CD4-positive, alpha-beta T cell treated with Interleukin-17A for 1 hour (primary cell): Measurements from ENCODE around the gene KRTAP2-4.
"Not testable (repeated sequence)": the region's sequence is repeated elsewhere in the genome, so short reads cannot be mapped to it uniquely, and the experiment has no call there.

Source experiments
- DNase-seq: peaks from one replicate; pipeline ENCODE4 v3.0.0-alpha.2; 2020

KRTAP2-4 gene

DNA sequence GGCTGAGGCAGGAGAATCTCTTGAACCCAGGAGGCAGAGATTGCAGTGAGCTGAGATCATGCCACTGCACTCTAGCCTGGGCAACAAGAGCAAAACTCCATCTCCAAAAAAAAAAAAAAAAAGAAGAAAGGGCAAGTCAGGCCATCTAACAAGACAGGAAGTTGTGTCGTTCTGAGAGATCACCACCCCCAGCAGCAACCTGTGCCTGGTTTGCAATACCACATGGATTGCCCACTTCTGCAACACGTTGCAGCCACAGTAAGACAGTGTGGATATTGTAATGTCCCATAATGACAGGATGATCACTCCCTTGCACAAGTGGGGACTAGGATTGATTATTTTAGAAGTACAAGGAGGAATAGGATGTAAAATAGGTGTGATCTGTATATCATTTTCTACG is 3.4 kb upstream of the KRTAP2-4 start:
- no peak for DNase-seq

DNA sequence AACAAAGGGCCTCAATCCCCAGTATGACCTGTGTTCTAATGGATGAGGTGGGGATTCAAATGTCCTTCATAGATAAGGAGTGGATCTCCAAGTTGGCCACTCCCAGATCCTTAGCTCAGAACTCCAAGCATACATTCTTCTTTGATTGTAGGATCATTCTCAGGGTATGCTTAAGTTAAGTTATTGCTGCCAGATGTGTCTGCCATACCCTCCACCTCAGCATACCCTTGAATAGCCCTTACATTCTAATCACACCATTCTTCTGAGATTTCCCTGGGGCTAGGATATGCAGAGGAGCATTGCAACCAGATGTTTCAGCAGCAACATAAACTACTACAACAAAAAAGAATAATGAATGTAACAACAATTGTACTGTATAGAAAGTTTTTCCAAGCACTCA is 1.6 kb upstream of the KRTAP2-4 start:
- no peak for DNase-seq

DNA sequence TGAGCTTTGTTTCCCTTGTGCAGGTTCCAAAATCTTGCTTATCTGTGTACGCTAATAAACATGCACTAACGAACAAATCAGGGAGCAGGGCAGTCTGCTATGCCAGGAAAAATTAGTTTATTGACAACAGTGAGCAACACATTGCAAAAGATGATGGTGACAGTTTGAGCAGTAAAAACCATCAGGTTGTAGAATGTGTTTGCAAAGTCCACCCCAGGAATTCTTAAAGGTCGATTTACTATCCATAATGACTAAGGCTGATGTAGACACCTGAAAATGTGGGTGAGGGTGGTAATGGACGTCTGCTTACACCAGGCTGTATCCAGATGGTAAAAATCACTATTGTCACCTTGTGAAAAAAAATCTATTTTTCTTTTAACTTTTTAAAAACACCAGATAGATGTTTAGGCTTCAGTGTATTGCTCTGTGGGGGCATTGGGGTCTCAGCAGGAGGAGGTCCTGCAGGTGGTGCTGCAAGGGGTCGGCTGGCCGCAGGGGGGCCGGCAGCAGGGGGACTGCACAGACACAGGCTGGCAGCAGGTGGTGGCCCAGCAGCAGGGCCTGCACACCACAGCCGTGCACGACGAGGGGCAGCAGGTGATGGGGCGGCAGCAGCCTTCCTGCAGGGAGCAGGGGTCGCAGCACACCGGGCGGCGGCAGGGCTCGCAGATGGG is 526 bp downstream of the KRTAP2-4 start:
- DNase-seq, result not testable (repeated sequence)

DNA sequence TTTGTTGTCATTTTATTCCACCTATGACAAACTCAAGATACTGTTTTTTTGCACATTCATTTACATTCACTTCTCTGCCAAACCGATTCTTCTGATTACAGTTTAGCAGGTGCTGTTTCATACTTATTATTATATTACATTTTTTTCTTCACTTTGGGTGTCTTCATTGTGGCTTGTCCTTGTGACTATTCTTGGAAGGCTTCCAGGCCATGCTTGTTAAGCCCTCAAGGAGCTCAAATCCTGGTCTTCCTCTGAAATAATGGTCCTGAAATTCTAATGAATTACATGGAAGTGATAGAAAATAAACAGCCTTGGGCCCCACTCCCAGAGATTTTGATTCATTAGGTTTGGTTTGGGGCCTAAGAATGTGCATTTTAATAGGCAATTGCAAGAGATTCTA is 1.4 kb downstream of the KRTAP2-4 start:
- no peak for DNase-seq

DNA sequence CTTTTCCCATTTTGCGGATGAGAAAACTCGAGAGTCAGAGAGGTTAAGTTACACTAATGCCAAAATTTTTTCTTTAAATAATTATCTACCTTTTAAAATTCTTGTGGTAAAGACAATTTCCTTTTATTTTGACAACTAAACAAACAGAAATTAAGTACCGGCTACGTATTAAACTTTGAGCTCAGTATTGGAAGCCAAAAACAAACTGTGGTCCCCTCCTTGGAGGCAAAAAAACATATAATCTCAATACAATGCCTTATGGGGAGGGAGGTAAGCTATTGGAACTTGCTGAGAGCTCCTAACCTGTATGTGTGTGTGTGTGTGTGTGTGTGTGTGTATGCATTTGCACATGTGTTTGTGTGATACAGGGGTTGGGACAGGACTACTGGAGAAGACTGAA is 2.2 kb downstream of the KRTAP2-4 start:
- DNase-seq, result no peak

DNA sequence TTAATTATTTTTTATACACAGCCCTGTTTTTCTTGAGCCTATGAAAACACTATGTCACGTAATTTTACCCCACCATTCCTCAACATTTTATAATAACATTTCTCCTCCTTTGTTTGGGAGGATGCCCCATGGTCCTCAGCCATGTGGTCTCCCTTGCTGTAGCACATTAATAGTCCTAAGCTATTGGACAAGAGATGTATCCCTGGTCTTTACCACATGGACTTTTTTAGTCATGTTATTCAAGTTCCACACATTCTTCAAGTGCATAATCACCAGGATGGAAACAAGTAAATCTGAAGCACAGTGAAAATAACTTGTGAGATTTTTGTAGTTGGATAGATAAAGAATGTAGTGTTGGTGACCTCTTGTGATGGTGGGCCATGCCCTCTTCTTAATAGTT is 3.7 kb downstream of the KRTAP2-4 start:
- DNase-seq, result no peak

DNA sequence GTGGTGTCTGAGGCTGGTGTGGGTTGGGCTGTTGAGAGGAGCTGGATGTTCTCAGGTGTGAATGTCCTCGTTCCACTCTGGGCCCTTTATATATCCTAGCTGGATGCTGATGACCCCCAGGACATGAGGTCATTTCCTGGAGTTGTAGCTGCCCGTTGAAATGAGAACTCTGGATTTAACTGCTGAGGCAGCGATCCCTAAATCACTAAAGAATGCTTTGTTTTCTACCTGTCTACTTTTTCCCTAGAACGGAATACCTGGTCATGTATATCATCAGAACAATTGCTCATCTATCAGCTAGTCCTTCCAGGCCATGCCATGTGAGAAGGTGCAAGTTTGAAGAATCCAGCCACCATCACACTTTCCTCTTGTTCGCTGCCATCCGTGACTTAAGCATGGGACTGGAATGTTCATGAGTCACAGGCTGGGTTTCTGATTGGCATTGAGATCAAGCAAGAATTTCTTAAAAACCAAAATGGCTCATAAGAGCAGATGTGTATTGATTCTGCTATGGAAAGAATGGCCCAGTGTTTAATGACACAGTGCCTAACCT is 5.6 kb downstream of the KRTAP2-4 start, which contains the start of gene KRTAP2-3:
TSS of gene KRTAP2-3 (minus strand) at position 63 of the 553 bp plus-strand sequence. CDS start 64 bp downstream, outside the sequence.
- DNase-seq, result no peak

DNA sequence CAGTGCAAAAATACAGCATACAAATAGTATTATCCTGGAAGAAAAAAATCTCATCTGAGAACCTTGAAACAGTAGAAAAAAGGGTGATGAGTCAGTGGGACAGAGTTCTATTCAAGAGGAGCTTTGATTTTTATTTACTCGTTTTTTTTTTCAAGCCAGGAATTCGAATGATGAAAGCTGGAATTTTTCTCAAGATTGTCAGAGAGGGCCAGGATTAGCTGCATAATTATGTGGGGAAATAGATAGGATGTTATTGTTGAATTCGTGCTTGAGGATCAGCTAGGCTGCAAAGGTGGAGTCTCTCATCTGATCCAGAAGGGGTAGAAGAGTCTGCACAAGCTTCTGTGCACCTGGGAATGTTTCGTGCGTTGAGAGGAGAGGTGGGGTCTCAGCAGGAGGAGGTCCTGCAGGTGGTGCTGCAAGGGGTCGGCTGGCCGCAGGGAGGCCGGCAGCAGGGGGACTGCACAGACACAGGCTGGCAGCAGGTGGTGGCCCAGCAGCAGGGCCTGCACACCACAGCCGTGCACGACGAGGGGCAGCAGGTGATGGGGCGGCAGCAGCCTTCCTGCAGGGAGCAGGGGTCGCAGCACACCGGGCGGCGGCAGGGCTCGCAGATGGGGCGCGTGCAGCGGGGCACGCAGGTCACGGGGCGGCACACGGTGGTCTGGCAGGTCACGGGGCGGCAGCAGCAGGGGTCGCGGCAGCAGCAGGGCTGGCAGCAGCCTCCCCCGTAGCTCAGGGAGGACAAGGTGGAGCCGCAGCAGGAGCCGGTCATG is 6.2 kb downstream of the KRTAP2-4 start:
- DNase-seq, result not testable (repeated sequence)

DNA sequence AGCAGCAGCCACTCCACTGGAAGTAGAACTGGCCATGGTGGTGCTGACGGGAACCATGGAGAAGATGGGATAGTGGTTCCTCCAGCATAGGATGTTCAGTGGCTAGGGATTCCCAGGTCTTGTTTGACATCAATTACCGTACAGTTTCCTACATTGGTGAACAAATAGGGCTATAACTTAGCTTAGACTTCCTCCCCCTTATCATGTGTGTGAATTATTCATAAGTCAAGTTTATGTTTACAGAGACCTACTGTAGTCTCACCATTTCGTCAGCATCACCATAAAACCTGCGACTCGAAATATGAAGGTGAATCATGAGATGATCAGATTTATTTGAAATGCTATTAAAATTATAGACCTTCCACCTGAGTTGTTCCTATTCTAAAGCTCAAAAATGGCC is 6.9 kb downstream of the KRTAP2-4 start:
- DNase-seq, result no peak

DNA sequence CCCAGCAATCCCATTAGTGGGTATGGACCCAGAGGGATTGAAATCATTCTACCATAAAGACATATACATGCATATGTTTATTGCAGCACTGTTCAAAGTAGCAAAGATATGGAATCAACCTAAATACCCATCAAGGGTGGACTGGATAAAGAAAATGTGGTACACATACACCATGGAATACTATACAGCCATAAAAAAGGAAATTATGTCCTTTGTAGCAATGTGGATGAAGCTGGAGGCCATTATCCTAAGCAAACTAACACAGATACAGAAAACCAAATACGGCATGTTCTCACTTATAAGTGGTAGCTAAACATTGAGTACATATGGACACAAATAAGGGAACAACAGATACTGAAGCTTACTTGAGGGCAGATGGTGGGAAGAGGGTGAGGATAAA is 8.1 kb downstream of the KRTAP2-4 start:
- no peak for DNase-seq

DNA sequence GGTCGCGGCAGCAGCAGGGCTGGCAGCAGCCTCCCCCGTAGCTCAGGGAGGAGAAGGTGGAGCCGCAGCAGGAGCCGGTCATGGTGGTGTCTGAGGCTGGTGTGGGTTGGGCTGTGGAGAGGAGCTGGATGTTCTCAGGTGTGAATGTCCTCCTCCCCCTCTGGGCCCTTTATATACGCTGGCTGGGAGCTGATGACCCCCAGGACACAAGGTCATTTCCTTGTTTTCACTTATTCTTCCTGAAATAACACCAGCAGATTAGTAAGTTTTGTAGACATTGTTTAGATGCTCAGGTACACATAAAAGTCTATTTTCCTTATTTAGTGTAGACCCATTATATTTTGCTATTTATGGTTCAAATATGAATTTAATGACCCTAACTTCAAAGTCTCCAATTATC is 10.5 kb downstream of the KRTAP2-4 start, which contains the start of gene KRTAP2-2:
TSS of gene KRTAP2-2 (minus strand) at position 101 of the 400 bp plus-strand sequence. CDS start at position 82, 19 bp downstream.
- DNase-seq, result not testable (repeated sequence)

DNA sequence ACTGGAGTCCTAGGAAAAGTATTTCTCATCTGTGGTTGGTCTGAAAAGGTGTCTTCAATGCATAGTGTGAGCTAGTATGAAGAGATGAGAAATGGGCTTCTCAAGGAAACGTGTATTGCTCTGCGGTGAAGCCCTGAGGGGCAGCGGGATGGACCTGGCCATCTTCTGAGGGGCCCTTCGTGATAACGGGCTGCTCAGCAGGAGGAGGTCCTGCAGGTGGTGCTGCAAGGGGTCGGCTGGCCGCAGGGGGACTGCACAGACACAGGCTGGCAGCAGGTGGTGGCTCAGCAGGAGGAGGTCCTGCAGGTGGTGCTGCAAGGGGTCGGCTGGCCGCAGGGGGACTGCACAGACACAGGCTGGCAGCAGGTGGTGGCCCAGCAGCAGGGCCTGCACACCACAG is 11.1 kb downstream of the KRTAP2-4 start:
- DNase-seq, result not testable (repeated sequence)

DNA sequence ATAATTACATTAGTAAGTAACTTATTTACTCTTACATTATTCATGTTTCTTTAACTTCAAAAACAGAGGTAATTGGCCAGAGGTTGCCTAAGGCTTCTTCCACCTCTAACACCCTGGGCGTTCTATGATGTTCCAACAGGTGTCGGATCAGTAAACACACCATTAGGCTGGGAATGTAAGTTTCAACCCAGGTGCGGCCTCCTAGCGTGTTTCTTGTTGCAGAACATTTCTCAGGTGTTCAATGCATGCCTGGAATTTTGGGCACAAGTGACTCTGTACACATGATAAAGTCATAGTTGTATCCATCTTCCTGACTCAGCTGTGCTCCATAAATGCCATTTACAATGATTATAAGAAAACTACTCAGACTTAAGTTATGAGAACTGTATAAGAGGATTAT is 11.7 kb downstream of the KRTAP2-4 start:
- DNase-seq, result no peak

DNA sequence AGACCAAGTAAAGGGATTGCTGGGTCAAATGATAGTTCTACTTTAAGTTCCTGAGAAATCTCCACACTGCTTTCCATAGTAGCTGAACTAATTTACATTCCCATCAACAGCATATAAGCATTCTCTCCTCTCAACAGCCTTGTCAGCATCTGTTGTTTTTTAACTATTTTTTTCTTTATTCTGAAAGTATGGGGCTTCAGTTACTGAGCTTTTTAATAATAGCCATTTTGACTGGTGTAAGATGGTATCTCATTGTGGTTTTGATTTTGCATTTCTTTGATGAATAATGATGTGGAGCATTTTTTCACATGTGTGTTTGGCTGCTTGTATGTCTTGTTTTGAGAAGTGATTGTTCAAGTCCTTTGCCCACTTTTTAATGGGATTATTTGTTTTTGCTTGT is 13.1 kb downstream of the KRTAP2-4 start:
- no peak for DNase-seq

DNA sequence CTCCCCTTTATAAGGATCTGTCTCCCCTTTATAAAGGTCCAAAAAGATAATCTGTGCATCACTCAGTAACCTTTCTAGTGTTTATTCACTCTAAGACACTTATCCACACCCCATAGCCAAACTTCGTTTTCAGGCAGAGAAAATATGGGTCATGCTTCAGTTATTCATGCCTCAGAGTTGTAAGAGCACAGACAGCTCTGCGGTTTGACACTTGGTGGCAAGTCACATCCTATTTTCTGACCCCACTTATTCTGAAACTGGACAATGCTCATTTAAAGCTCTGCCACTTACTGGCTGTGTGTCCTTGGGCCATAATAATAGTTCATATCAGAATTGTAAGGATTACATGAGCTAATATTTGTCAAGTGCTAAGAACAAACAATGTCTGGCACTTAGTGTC is 16.6 kb downstream of the KRTAP2-4 start:
- no peak for DNase-seq

DNA sequence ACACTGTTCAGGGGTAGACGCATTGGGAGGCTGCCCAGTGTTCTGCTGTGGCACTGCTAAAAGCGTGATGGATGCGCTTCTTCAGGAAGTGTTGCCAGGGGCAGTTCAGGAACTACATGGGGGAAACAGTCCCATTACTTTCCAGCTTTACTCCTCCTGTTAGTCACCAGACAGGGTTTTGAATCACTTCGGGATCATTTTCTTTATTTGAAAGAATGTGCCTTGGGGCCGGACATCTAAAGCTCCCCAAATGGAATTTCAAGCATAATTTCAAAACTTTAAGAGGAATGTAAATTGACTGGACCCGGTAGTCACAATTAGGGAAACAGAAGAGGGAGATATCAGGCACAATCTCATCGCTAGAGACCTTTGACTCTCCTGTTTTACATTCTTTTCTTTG is 17.2 kb downstream of the KRTAP2-4 start:
- no peak for DNase-seq

DNA sequence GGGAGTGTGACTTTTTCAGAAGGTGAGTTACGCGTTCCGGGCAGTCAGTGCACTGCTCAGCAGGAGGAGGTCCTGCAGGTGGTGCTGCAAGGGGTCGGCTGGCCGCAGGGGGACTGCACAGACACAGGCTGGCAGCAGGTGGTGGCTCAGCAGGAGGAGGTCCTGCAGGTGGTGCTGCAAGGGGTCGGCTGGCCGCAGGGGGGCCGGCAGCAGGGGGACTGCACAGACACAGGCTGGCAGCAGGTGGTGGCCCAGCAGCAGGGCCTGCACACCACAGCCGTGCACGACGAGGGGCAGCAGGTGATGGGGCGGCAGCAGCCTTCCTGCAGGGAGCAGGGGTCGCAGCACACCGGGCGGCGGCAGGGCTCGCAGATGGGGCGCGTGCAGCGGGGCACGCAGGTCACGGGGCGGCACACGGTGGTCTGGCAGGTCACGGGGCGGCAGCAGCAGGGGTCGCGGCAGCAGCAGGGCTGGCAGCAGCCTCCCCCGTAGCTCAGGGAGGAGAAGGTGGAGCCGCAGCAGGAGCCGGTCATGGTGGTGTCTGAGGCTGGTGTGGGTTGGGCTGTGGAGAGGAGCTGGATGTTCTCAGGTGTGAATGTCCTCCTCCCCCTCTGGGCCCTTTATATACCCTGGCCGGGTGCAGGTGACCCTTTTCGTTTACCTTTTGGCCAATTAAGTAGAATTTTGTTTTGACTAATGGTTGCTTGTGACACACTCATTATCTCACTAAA is 18.8 kb downstream of the KRTAP2-4 start, which contains the start of gene KRTAP2-1:
TSS of gene KRTAP2-1 (minus strand) at position 582 of the 731 bp plus-strand sequence. CDS start at position 533, 49 bp downstream.
- DNase-seq, result not testable (repeated sequence)

DNA sequence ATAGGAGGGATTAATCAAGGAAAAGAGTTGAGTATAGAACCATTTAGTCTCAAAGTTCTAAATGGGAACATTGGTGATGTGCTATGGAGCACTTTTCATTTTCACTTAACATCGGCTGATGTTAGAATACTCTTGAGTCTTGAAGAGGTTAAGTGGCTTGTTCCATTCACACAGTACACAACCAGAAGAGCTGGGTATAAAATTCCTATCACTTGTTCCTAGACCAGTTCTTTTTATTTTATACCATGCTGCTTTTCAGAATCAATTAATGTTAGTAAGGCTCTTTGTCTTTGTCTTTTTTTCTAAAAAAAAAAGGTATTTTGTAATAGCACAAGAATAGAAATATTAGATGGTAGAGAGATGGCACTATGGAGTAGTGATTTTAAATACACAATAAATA is 22.7 kb downstream of the KRTAP2-4 start:
- DNase-seq, result no peak

DNA sequence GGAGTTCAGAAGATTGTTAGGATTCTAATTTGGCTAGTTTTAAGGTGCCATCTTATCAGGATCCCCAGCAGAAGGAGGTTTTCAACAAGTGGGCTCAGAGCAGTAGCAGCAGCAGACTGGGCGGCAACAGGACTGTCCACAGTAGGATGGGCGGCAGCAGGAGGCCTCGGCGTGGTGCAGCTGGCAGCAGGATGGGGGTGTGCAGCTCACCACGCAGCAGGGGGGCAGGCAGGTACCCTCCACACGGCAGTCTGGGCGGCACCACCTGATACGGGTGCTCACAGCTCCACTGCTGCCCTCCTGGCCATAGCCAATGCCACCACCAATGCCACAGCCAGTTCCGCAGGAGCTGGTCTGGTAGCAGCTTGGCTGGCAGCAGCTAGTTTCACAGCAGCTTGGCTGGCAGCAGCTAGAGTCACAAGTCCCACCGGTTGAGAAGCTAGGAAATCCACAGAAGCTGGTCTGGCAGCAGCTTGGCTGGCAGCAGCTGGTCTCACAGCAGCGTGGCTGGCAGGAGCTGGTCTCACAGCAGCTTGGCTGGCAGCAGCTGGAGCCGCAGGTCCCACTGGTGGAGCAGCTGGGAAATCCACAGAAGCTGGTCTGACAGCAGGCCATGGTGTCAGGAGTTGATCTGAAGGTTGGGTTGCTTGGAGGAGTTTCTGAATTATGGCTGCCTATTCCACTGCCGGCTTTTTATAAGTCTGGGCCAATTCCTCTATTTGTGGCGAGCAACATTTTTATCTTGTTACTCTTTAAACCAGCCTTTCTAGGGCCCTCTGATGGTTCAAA is 24.7 kb downstream of the KRTAP2-4 start, which contains the start of gene KRTAP1-1:
TSS of gene KRTAP1-1 (minus strand) at position 668 of the 789 bp plus-strand sequence. CDS start at position 615, 53 bp downstream.
- not testable (repeated sequence) for DNase-seq

DNA sequence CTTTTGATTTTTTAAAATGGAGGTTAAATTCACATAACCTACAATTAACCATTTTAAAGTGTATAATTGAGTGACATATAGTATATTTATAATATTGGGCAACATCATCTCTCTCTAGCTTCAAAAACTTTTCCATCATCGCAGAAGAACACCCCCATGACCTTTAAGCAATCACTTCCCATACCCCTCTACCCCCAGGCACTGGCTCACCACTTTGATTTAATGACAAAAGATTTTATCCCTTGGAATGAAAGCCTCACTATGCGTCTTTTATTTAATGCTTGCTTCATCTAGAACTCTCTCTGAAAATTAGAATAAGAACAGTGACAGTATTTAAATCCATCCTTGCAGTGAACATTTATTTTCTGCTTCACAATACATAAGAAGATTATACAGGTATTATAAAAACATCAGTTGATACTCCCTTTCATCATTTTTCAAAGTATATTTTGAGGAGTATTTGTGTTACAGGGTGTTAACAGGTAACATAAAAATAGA is 27.8 kb downstream of the KRTAP2-4 start:
- DNase-seq, result no peak

DNA sequence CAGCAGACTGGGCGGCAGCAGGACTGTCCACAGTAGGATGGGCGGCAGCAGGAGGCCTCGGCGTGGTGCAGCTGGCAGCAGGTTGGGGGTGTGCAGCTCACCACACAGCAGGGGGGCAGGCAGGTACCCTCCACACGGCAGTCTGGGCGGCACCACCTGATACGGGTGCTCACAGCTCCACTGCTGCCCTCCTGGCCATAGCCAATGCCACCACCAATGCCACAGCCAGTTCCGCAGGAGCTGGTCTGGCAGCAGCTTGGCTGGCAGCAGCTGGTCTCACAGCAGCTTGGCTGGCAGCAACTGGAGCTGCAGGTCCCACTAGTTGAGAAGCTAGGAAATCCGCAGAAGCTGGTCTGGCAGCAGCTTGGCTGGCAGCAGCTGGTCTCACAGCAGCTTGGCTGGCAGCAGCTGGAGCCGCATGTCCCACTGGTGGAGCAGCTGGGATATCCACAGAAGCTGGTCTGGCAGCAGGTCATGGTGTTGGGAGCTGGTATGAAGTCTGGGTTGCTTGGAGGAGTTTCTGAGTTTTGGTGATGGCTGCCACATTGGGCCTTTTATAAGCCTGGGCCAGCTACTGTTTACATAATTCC is 31.2 kb downstream of the KRTAP2-4 start, which contains the start of gene KRTAP1-3:
TSS of gene KRTAP1-3 (minus strand) at position 529 of the 590 bp plus-strand sequence. CDS start at position 476, 53 bp downstream.
- DNase-seq, result not testable (repeated sequence)
